Stimulated activated CD8-positive, alpha-beta memory T cell treated with anti-CD3 and anti-CD28 coated beads, Interleukin-7, amount 100 ng/mL, for 4 hours (primary cell): ENCODE results near the gene MRPL19.
"Not testable (repeated sequence)": the region's sequence is repeated elsewhere in the genome, so short reads cannot be mapped to it uniquely, and the experiment has no call there.

Source experiments
- DNase-seq, 2 donors: peaks; one replicate each; pipeline ENCODE4 v3.0.0-alpha.2; 2020; ENCODE audit warnings: low read depth in 2 of 2

The MRPL19 gene

DNA sequence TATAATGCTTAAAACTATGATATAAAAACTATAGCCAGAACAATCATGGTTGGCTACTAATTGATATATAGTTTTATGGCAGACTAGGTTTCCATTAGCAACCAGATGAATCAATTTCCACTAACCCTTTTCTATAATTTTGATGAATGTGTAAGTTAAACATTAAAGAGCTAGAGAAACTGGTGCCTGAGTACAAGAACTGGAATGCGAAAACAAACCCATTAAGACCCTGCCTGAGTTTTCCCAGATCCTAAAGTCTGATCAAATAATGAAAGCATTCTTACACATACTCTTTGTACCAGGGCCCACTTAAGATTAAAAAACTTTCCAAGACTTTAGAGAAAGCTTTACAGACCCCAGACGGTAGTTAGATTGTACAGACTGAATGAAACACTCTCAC is 21.3 kb downstream of the MRPL19 start:
- DNase-seq, result no peak

DNA sequence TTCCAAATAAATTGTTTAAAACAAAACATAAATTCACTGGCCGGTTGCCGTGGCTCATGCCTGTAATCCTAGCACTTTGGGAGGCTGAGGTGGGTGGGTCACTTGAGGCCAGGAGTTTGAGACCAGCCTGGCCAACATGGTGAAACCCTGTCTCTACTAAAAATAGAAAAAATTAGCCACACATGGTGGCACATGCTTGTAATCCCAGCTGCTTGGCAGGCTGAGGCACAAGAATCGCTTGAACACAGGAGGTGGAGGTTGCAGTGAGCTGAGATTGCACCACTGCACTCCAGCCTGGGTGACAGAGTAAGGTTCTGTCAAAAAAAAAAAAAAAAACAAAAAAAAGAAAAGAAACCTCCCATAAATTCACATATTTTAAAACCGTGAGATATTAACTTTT is 28.8 kb downstream of the MRPL19 start:
- DNase-seq, result not testable (repeated sequence)

DNA sequence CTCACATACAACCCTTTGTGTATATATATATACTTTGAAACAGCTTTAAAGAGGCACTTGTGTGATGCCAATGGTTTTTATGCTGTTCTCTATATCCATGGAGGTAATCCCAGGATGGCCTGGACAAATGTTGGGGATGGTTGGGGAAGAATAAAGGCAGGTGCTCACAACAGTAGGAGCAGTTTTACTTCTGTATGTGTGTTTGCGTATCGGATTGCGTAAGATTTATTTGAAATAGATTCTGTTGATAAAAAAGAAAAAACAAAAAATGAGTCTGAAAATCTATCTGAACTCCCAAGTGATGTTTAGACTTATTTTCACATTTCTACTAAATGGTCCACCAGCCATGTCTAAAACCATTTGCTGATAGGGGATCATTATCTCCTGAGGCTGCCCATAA is 29.3 kb downstream of the MRPL19 start:
- no peak for DNase-seq

DNA sequence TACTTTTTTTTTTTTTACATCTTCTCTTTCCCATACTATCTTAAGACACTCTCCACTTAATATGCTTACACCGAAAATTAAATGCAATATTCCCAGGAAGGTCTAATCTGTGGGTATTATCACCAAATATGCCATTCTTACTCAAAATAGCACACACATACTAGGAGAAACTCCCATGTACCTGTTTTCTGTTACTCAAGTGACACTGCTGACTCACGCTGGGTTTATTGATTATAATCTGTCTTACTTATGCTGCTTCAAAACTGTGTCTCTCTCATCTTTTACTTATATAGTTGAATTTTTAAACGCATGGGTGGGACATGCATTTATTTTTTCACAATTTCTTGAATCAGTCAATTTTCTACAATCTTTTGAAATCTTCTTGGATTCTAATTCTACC is 29.9 kb downstream of the MRPL19 start:
- DNase-seq, result no peak

DNA sequence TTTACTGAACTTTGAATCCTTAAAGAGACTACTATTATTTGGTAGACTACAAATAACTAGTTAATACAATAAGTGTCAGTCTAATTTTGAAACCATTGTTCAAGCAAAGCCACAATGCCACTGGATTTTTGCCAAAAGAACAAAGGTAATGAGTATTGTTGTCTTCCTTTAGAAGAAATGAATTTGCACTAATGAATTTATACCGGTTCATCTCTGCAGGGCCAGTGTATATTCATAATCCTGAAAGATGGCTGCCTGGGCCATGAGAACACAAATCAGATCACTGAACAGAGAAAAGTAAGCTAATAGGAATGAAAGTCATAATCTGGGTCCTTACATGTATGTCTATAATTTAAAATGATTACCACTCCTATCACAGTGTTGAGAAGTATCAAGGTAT is 33.0 kb downstream of the MRPL19 start:
- DNase-seq, result no peak

DNA sequence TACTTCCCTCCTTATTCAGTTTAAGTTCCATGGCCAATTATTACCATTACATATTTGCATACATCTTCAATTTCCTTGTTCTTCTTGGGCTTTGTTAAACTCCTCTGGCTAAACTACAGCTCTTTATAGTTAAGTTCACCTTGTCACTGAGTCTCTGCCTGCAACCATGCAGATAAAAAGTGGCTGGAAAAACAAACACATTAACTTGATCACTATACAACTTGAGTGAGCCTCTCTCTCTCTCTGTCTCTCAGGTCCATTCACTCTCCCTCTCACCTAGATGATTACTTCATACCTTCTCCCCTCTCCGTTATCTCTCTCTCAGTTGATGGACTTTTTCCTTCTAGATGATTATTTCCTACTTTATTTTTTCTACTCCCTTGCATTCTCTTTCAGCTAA is 33.8 kb downstream of the MRPL19 start:
- DNase-seq, result no peak

DNA sequence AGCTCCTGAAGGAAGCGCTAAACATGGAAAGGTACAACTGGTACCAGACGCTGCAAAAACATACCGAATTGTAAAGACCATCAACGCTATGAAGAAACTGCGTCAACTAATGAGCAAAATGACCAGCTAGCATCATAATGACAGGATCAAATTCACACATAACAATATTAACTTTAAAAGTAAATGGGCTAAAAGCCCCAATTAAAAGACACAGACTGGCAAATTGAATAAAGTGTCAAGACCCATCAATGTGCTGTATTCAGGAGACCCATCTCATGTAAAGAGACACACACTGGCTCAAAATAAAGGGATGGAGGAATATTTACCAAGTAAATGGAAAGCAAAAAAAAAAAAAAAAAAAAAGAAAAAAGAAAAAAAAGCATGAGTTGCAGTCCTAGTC is 36.8 kb downstream of the MRPL19 start:
- not testable (repeated sequence) for DNase-seq

DNA sequence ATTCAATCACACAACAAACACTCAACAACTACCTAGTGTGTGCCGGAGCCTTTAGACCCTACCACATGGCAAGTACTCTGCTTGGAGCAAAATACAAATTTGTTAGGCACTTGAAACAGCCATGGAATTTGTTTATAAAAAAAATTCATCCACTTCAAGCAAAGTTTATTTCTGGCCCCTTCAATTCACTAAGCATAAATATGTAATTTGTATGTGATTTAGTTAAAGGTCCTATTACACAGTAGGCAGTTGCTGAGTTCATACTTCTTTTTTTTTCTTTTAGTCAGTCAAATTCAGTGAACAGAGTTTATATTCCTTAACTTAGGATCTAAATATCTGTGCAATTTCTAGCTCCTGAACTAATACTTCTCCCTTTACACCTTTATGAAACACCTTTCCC is 41.6 kb downstream of the MRPL19 start:
- DNase-seq, result no peak

DNA sequence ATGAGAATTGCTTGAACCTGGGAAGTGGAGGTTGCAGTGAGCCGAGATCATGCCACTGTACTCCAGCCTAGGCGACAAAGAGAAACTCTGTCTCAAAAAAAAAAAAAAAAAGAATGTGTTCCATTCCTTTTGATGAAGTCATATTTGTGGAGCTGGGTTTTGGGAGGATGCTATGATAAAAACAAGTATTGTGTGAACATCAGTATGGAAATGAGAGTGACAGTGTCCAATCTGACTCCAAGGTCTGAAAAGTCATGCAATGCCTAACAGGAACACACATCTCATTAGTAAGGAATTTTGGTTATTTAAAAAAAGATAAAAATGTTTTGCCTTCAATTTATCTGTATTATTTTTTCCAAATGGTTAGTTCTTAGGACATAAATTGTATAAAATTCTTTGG is 52.3 kb downstream of the MRPL19 start:
- no peak for DNase-seq

DNA sequence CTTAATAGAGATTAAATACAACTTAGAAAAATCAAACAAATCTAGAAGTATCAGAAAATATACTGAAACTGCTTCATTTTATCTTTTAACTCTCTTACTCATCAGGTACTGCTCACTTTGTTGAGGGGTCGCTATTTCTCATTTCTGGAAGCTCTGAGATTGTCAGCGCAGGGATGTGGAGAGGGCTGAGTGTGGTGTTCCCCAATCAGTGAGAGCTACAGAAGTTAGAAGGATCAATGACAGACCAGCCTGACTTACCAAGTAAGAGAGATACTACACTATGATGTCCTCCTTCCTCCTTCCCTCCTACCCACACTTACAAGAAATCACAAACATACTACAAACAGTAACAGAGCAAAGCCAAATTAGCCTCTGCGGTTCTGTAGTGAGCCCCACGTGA is 56.0 kb downstream of the MRPL19 start:
- no peak for DNase-seq

DNA sequence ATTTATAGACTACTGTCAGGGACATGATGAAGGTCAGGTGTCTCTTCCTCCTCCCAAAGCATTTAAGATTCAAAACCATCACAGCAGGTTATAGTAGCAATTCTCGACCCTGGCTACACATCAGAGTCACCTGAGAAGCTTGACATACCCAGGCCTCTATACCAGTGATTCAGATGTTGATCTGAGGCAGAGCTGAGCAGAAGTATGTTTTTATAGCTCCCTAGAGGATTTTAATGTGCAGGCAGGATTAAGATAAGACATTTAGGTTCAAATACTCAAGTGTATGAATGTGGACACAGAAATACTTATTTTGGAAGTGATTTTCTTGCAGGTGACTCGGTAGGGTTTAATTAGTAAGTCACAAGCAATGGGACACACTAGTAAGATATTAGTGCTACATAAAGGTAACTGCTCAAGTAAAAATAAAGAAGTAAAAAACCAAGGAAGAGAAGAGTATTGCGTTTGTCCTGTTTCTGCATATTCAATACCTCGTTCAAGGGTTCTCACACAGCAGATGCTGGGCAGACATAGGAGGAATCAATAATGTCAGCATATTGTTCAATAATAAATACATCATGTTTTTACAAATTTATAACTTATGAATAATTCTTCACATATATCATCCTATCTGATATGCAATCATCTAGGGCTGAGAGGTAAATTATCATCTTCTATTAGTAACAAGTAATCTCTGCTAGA is 57.2 kb downstream of the MRPL19 start:
- no peak for DNase-seq

DNA sequence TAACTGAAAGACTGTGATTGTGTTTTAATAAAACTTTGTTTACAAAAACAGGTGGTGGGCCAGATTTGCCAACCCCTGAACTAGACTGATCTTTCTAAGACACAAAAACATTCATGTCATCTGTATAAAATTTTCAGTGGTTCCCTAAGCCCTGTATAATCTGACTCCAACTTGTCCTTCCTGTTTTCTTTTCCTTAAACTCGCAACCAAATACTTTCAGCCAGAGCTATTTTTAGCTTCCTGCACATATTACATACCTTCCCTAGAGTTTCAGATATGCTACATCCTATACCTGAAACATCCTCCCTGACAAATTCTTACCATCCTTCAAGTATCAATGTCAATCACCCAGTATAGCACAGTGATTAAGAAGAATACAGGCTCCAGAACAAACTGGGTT is 59.3 kb downstream of the MRPL19 start:
- no peak for DNase-seq

DNA sequence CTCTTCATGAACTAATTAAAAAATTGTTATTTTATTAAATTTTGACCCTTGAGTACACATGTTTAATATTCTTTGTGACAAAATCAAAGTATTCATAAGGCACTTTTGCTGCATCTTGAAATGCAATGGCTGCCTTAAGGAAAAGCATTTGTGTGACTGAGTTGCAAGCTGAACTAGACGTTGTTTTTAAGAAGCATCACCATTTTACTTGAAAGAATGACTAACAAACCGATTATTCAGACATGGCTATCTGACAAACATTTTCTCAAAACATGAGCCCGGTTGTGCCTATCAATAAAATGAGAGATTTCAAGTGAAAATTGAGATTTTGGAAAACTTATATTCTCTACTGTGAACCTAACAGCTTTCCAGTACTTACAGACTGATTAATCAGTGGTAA is 61.3 kb downstream of the MRPL19 start:
- no peak for DNase-seq

DNA sequence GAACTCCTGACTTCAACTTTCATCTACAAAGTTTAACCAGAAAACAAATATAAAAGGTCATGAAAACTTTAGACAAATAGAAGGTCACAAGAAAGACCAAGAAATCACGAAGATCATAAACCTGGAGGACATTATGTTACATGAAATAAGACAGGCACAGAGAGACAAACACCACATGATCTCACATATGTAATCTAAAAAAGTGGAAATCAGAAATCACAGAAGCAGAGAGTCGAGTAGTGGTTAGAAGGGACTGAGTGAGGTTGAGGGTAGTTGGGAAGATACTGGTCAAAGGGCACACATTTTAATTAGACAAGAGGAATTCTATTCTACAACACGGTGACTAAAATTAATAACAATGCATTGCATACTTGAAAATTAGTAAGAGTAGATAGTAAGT is 62.7 kb downstream of the MRPL19 start:
- no peak for DNase-seq

DNA sequence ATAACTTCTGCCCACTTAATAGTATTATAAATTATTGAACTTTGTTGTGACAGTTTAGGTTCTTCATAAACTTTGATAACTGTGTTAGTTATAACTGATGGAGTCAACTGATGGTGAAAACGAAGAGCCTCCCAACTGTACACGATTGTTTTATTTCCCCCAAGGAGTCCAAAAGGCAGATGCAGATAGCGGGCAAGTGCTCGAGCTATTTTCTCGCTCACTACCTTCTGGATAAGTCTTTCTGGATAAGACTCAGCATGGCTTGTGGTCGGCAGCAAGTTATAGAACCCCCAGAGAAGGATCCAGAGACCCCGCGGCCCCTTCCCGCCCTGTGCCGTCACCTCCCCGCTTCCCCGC is 63.6 kb downstream of the MRPL19 start:
- no peak for DNase-seq

DNA sequence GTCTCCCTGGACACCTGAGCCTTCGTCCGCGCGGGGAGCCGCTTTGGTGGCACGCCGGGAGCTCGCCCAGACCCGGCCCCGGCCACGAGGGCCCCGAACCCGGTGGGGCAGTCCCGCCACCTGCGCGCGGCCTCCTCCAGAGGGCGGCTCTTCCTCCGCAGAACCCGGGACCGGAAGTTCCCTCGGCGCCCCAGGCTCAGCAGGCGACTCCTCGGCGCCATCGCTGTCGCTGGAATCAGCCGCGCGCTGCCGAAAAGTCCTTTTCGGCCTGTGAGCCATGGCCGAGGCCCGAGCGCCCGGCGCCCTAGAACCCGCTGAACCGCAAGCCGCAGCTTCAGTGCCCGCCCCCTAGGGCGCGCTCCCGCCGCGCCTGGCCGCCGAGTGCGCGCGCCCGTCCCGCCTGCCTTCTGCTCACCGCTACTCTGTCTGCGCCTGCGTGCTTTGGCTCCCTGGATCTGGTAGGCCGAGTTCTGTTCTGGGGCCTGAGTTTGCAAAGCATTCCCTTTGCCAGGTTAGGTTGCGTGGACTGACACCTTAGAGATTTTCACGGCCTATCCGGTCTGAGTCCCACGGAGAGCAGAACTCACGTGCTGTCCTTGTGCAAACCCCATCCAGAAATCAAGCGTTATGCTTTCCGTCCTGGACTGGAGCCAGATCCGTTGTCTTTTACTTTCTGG is 64.1 kb downstream of the MRPL19 start, which contains the start of gene GCFC2:
TSS of gene GCFC2 (minus strand) at position 339 of the 677 bp plus-strand sequence. CDS start at position 279, 60 bp downstream.
- DNase-seq, result peak; percentile 73 to 82

DNA sequence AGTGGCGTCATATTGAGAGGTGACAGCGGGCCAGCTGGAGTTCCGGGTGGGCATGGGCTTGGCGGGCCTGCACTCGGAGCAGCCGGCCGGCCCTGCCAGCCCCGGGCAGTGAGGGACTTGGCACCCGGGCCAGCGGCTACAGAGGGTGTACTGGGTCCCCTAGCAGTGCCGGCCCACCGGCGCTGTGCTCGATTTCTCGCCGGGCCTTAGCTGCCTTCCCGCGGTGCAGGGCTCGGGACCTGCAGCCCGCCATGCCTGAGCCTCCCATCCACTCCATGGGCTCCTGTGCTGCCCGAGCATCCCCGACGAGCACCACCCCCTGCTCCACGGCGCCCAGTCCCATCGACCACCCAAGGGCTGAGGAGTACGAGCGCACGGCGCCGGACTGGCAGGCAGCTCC is 65.0 kb downstream of the MRPL19 start:
- DNase-seq, result not testable (repeated sequence)

DNA sequence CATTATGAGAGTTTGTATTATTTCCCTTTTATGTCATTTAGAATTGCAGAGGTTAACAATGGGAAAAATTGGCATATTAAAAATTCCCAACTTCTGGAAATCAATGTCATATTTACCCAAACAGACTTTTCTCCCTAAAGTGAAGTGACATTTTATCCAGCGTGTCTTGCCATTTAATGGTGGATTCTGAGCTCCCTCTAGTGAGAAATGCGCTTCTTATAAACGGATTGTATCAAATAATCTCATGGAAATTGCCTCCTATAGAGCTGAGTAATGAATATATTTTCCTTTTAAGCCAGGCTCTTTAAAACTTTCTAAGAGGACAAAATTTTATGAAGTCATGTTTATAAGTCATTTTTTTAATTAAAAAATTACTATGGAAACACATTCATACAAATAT is 69.8 kb downstream of the MRPL19 start:
- DNase-seq, result no peak

DNA sequence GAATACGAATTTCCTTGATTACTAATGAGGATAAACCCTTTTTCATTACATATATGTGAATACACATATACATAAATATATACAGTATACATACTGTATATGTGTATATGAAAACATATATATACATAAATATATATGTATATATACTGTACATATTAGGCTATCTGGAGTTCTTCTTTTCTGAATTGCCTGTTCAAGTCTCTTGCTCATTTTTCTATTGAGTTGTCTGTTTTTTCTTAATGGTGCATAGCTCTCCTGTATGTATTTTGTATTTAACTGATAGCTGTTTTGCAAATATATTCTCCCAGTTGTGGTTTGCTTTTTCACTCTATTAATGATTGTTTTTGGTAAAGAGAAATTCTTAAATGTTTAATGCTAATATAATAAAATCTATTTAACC is 73.0 kb downstream of the MRPL19 start:
- DNase-seq, result no peak

DNA sequence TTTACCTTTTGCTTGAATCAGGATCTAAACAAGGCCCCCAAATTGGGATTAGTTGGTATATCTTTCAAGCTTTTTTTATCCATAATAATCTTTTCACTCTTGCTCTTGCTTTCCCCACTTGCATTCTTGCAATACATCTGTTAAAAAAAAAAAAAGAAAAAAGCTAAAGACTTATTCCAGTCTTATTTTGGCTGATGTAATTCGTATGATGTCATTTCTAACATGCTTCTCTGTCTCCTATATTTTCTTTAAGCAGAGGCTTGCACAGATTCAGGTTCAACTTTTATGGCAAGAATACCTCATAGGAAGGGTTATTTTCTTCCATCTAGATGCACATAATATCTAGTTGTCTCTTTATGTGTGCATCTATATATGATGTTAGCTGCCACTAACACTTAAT is 73.9 kb downstream of the MRPL19 start:
- no peak for DNase-seq

DNA sequence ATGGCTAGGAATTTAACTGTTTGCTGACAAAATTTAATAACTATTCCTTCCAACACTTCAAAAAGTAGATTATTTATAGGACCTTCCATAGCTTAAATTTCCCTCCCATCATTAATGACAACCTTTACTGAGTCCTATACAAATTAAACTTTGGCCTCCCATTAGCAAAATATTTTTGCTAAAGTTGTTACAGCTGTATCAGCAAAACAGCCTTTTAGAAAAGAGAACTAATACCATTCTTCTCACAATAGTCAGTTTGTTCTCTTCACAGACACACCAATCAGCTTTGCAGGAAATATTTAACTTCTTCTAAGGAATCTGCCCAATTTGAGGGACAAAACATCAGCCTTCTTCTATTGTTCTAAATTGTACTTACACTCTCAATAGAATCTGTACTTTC is 76.1 kb downstream of the MRPL19 start:
- no peak for DNase-seq

DNA sequence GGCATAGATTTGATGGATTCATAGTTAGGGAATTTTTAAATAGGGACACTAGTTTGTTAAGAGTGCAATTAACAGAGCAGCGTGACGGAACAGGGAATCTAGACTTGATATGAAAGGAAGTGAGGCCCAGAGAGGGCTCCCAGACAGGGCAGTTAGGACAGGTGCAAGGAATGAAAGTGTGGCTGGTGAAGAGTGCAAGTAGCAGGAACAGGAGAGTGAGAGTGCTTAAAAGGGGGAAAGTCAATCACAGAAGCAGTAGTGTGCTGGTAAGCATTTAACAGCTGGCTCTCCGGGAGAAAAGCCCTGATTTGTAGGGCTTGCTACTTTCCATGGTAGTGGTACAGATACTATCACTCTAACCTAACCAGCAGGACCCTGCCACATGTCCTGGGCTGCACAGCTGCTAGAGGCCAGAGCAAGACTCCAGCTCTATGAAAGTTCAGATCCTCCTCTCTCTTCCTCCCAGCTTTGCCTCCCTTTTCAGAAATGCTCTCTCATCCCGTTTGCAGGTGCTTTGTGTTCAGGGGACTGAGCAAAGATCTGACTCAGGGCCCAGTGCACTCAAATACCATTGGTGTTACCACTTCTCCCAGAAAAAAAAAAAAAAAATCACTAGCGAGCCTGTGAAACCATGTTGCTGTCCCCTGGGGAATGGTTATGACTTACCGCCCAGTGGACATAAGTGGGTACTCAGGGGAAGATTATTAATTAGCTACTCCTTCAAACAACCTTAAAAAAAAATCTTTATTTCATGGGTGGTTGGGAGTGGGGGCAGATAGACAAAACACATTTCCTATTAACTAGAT is 82.2 kb downstream of the MRPL19 start:
- DNase-seq, result no peak

DNA sequence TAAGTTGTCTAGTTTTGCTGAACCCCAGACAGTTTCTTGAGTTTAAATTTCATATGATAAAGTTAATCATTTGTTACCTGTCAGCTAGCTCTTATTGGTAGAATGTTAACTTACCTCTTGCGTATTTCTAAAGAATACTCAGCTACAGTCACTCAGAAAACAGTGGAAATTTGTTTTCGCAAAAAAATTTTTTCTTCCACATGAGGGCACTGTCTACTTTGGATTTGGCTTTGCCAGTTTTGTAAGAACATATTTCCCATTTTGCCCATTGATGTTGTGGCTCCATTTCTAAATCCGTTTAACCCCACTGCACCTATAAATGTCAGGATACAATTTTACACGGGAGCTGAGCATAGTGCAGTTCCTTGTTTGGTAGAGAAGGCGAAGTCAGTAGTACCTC is 83.3 kb downstream of the MRPL19 start:
- no peak for DNase-seq
